H4 (cell line): ENCODE measurements around the gene FAM234A. TPM values are rescaled to one million over a fixed set of nuclear protein-coding genes. Genes with fewer than 3 reads are reported as not detected.

ENCODE experiments used
- DNase-seq: peaks from one replicate; pipeline ENCODE4 v3.0.0-alpha.2; 2015; ENCODE audit warnings: low spot score
- total RNA-seq: library from RNA; depleted of rRNA; stranded (reverse); fragments of >200 nt; shearing (Covaris generic); gene quantifications from 2 replicates; pipeline ENCODE4 v1.2.3, GENCODE V29; 2014; rRNA removed

FAM234A gene
- total RNA-seq, 1 experiment from 2014 or later, result 178 TPM

DNA sequence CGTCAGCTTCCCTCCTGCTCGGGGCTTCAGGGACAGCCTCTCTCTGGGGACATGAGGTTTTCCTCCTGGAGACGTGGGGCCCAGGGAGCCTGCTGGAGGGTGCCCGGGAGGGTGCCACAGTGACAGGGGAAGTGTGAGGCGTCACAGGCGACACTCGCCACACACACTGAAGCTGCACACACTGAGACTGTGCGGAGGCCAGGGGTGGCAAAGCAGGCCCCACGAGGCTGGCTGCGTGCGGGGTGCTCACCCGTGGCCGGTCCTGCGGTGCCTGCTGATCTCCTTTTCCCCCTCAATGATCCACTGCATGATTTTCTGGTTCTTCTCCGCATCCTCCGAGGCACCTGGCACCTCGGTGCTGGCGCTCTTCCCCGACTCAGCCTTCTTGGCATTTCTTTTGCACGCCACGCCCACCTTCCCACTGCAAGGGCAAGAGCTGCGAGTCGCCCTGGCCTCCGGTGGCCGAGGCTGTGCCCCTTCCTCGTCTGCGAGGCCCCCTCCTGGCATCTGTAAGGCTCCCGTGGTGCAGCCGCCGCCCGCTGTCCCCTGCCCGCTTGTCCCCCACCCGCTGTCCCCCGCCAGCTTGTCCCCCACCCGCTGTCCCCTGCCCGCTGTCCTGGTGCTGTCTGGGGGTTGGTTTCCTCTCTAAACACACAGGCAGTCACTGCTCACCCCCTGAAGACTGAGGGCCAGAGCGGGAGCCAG is 62.3 kb downstream of the FAM234A start:
- no peak for DNase-seq

- no peak for DNase-seq
Observed at GRCh38 chr16:297832-298231, 63.2 kb downstream of the FAM234A start.

DNA sequence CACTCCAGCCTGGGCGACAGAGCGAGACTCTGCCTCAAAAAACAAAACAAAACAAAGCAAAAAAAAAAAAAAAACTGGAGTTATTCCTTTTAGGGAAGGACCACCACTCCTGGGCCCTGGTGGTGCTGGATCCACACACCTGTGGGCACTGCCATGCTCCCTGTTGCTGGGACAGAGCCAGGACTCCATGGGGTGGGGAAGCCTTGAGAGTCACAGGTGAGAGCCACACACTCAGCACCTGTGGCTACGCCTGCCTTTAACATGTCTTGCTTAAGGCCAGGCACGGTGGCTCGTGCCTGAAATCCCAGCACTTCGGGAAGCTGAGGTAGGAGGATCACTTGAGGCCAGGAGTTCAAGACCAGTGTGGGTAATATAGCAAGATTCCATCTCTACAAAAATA is 66.6 kb downstream of the FAM234A start:
- DNase-seq, result no peak

- no peak for DNase-seq
Observed at GRCh38 chr16:301950-302349, 67.3 kb downstream of the FAM234A start.

DNA sequence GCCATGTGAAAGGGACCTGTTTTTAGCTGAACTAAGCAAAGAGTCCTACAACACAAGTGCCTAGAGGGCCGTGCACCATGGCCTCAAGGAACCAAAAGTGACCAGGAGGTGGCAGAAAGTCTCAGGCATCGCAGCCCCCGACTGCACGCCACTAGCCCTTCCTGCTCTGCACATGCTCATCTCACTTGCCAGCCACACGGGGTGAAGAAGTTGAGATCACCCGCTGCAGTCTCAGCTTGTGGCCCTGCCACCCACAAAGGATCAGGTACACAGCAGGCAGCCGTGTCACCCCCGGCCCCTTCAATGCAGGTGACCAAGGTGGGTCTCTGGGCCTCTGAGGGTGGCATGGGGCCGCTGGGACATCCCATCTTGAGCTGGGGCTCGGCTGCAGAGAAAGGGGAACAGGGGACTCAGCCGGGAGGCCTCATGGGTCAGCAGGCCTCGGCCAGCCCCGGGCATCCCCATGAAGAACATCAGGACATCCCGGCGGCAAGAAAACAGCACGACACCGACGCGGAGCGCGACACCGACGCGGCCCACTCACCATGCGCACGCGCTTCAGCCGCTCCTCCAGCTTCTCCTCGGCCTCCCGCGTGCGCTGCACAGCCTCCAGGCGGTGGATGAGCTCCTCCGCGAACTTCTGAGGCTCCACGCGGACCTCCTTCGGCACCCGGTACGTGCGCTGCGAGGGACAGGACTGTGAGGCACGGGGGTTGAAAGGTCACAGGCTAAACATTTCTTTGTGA is 69.3 kb downstream of the FAM234A start:
- no peak for DNase-seq

- DNase-seq, result no peak
Observed at GRCh38 chr16:305916-306626, 71.5 kb downstream of the FAM234A start.

DNA sequence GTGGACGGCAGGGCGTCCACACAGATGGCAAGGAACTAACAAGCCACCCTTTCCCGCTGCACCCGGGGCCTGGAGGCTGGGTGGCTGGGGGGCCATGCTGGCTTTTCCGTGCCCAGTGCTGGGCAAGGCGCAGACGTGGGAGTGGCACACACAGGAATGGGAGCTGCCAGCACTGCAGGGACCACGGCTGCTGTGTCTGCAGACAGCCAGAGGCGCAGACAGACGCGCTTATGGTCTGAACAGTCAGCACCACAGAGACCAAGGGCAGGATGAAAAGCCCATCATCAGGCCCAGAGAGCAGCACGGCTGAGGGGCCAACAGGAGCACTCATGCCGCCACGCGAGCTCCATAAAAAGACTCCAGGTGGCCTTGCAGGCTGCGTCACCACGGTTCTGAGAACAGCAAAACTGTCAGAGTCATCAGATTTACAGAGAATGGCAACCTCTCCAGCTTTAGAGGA is 72.3 kb downstream of the FAM234A start:
- DNase-seq, result no peak

- DNase-seq, result no peak
Observed at GRCh38 chr16:307691-308312, 73.2 kb downstream of the FAM234A start.

DNA sequence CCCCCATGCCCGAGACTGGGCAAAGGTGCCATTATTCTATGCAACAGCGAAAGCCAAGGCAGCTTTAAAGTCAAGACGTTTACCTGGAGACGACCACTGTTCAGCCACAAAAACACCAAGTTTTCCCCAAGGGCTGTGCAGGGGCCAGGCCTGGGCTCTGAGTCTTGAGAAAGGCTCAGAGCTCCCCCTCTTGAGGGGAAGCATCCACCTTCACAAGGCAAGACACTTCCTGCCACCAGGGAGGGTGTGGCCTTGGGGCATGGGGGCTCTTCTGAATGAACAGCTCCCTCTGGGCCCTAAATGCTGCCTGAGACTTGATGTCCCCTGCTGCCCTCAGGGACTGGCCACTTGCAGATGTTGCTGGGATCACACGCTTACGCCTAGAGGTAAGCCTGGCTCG is 74.9 kb downstream of the FAM234A start:
- DNase-seq, result no peak

- DNase-seq, result no peak
Observed at GRCh38 chr16:311725-312124, 77.1 kb downstream of the FAM234A start.

DNA sequence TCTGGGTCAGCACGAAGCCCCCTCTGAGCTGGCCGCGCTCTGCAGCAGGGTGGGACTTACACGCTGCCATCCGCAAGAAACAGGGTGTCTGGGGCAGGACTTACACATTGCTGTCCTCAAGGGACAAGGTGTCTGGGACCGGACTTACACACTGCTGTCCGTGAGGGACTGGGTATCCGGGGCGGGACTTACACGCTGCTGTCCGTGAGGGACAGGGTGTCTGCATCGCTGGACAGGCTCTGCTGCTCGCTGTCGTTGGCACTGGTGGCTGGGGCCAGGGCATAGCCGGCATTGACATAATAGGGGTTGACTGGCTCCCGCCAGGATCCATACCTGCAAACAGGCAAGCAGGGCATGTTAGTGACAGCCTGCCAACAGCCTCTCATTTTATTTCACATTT is 79.7 kb downstream of the FAM234A start:
- no peak for DNase-seq

- no peak for DNase-seq
Observed at GRCh38 chr16:314795-315299, 80.2 kb downstream of the FAM234A start.

Other genes starting within 250 kb of the FAM234A start
- gene POLR3K, start 181.2 kb upstream of the FAM234A start, total RNA-seq, result 8.3 and 12.5 TPM in 2 replicates
- 42.4 and 46.6 TPM in 2 replicates for gene SNRNP25, start 181.0 kb upstream of the FAM234A start, total RNA-seq
- 12.4 and 15.5 TPM in 2 replicates for gene RHBDF1, start 162.2 kb upstream of the FAM234A start, total RNA-seq
- 62.8 and 94.3 TPM in 2 replicates for gene MPG, start 156.6 kb upstream of the FAM234A start, total RNA-seq
- gene NPRL3, start 96.1 kb upstream of the FAM234A start, total RNA-seq, result 2.6 and 5.0 TPM in 2 replicates
- gene HBZ, start 82.2 kb upstream of the FAM234A start, total RNA-seq, result not detected in 2 replicates
- gene HBM, start 68.8 kb upstream of the FAM234A start, total RNA-seq, result not detected in 2 replicates
- 3.3 TPM in 1 of 2 replicates, not detected in the other for gene HBA2, start 61.9 kb upstream of the FAM234A start, total RNA-seq
- not detected in 2 replicates for gene HBA1, start 58.1 kb upstream of the FAM234A start, total RNA-seq
- not detected in 2 replicates for gene HBQ1, start 54.4 kb upstream of the FAM234A start, total RNA-seq
- gene LUC7L, start 5.4 kb upstream of the FAM234A start, total RNA-seq, result 39.6 and 44.7 TPM in 2 replicates
- not detected in 2 replicates for gene RGS11, start 41.1 kb downstream of the FAM234A start, total RNA-seq
- gene ARHGDIG, start 45.8 kb downstream of the FAM234A start, total RNA-seq, result not detected in 2 replicates
- not detected in 2 replicates for gene PDIA2, start 48.3 kb downstream of the FAM234A start, total RNA-seq
- 5.6 and 7.0 TPM in 2 replicates for gene AXIN1, start 117.9 kb downstream of the FAM234A start, total RNA-seq
- gene MRPL28, start 135.7 kb downstream of the FAM234A start, total RNA-seq, result 159 and 167 TPM in 2 replicates
- gene PGAP6, start 147.2 kb downstream of the FAM234A start, total RNA-seq, result 13.7 and 15.9 TPM in 2 replicates
- gene NME4, start 162.4 kb downstream of the FAM234A start, total RNA-seq, result 87.5 and 95.3 TPM in 2 replicates
- gene DECR2, start 167.1 kb downstream of the FAM234A start, total RNA-seq, result 5.9 and 8.7 TPM in 2 replicates
- gene RAB11FIP3, start 190.8 kb downstream of the FAM234A start, total RNA-seq, result 5.4 and 11.5 TPM in 2 replicates